Vagina (tissue), 2 donors: ENCODE measurements around the gene ARHGAP27.

Experiments
- CTCF ChIP-seq, 3 experiments: fragments of 450-650 bp in 2 of 3; fragments of 200-600 bp in 1 of 3; sonication (generic) in 1 of 3; IDR thresholded peaks; one replicate each; pipeline ENCODE4 v1.5.1; 2017 to 2019; ENCODE audit warnings: antibody characterized with exemption in 3 of 3, mild to moderate bottlenecking in 2 of 3, moderate library complexity in 2 of 3
- POLR2A ChIP-seq, 2 donors: fragments of 450-650 bp; IDR thresholded peaks; one replicate each; pipeline ENCODE4 v1.6.1; 2017; ENCODE audit warnings: antibody characterized with exemption in 2 of 2, mild to moderate bottlenecking in 2 of 2, moderate library complexity in 2 of 2
- POLR2AphosphoS5 ChIP-seq, 2 donors: sonication (generic); formaldehyde crosslinking; IDR thresholded peaks; one replicate each; pipeline ENCODE4 v1.9.0; 2017; ENCODE audit warnings: antibody characterized with exemption in 2 of 2, mild to moderate bottlenecking in 2 of 2, low read depth in 1 of 2; ENCODE audit not compliant: insufficient read depth in 1 of 2

GRCh38 chr17:45353043-45353442 lies 79.6 kb downstream of the ARHGAP27 start:
- no peak for TF ChIP-seq CTCF (IDR thresholded peaks at IDR 0.05)
- no peak for TF ChIP-seq POLR2A (IDR thresholded peaks at IDR 0.05)
- no peak for TF ChIP-seq POLR2AphosphoS5 (IDR thresholded peaks at IDR 0.05; ENCODE audit: insufficient read depth in 1 of 2, low read depth in 1 of 2)
